SK-N-MC (cell line): Measurements from ENCODE around the gene HMGB1.

Experiments
- EZH2 ChIP-seq: fragments of 200-600 bp; sonication (generic); IDR thresholded peaks from one replicate; pipeline ENCODE4 v1.6.1; 2017; ENCODE audit warnings: antibody characterized with exemption
- FOXP2 ChIP-seq: optimal IDR thresholded peaks from 2 replicates; pipeline ENCODE3; 2011; ENCODE audit warnings: mild to moderate bottlenecking, moderate library complexity; ENCODE audit not compliant: insufficient read depth; ENCODE audit errors: extremely low read length, control extremely low read depth
- POLR2AphosphoS5 ChIP-seq: IDR thresholded peaks from 2 replicates; pipeline ENCODE4 v1.6.1; 2012; ENCODE audit warnings: mild to moderate bottlenecking, low read depth, low read length, borderline replicate concordance

- TF ChIP-seq POLR2AphosphoS5, result no peak
- TF ChIP-seq EZH2, result no peak
- no peak for TF ChIP-seq FOXP2
Measured at GRCh38 chr13:30477346-30478195, 11.8 kb upstream of the HMGB1 start.
